IMR-90 (cell line): ENCODE results near the gene RARRES2. TPM values are rescaled to one million over a fixed set of nuclear protein-coding genes. Genes with fewer than 3 reads are reported as not detected.
A peak's percentile ranks its signal among the peaks of the same experiment; 100 is the strongest.

Experiments used
- ATAC-seq: fragments of 200-7000 bp; cut with Tn5 transposase; 2 replicates; pipeline ENCODE4 v1.9.1; 2020; ENCODE audit warnings: low read depth, mild to moderate bottlenecking, moderate library complexity
- BruUV-seq: library from RNA; stranded (reverse); fragments of 400-500 nt; replicated peaks from 2 replicates; lab custom pipeline; 2021; lab: Mats Ljungman, UMichigan
- CTCF ChIA-PET: fragments of 300-600 bp; formaldehyde crosslinking; extraction: SDS; loops from one replicate; lab custom pipeline; 2021; ENCODE audit warnings: antibody characterized with exemption; lab: Yijun Ruan, JAX
- POLR2A ChIA-PET: fragments of 300-600 bp; sonication (Branson Sonifier 250); formaldehyde crosslinking; loops from one replicate; lab custom pipeline; 2022; ENCODE audit warnings: antibody characterized with exemption; ENCODE audit not compliant: unreplicated experiment; lab: Charles Lee
- DNase-seq: peaks from one replicate; pipeline ENCODE4 v3.0.0; 2013
- H2AFZ ChIP-seq: replicated peaks from 2 replicates; pipeline ENCODE3; 2013; ENCODE audit warnings: low read length, mild to moderate bottlenecking; ENCODE audit not compliant: poor library complexity
- H2AK5ac ChIP-seq: 2 replicates; pipeline ENCODE4 v1.6.1; 2013; ENCODE audit warnings: low read depth, low read length, inconsistent platforms
- H2AK9ac ChIP-seq: replicated peaks from 2 replicates; pipeline ENCODE3; 2013; ENCODE audit warnings: mild to moderate bottlenecking, low read depth, low read length, moderate library complexity; ENCODE audit not compliant: poor library complexity
- H2BK120ac ChIP-seq: 2 replicates; pipeline ENCODE4 v1.6.1; 2013; ENCODE audit warnings: low read depth, low read length, inconsistent platforms
- H2BK15ac ChIP-seq: 3 replicates; pipeline ENCODE4 v1.6.1; 2013; ENCODE audit warnings: low read depth, low read length, inconsistent platforms
- H2BK20ac ChIP-seq: 2 replicates; pipeline ENCODE4 v1.6.1; 2013; ENCODE audit warnings: low read depth, mild to moderate bottlenecking, inconsistent platforms, low read length, moderate library complexity
- H2BK5ac ChIP-seq: 2 replicates; pipeline ENCODE4 v1.6.1; 2013; ENCODE audit warnings: mild to moderate bottlenecking, low read depth, low read length, inconsistent platforms; ENCODE audit not compliant: poor library complexity, severe bottlenecking
- H3K14ac ChIP-seq: replicated peaks from 2 replicates; pipeline ENCODE4 v1.6.1; 2013; ENCODE audit warnings: low read depth, low read length, inconsistent platforms
- H3K18ac ChIP-seq: 2 replicates; pipeline ENCODE4 v1.6.1; 2013; ENCODE audit warnings: low read depth, low read length, control low read depth
- H3K23ac ChIP-seq: 2 replicates; pipeline ENCODE4 v1.6.1; 2013; ENCODE audit warnings: low read depth, low read length, inconsistent platforms
- H3K27ac ChIP-seq: 2 replicates; pipeline ENCODE4 v1.5.1; 2013; ENCODE audit warnings: mild to moderate bottlenecking, control low read depth, low read length; ENCODE audit not compliant: insufficient read depth
- H3K27me3 ChIP-seq: 2 replicates; pipeline ENCODE4 v1.6.1; 2013; ENCODE audit warnings: low read length; ENCODE audit not compliant: control insufficient read depth, insufficient read depth
- H3K36me3 ChIP-seq: 2 replicates; pipeline ENCODE4 v1.6.1; 2013; ENCODE audit warnings: low read length, mixed read lengths; ENCODE audit not compliant: control insufficient read depth, insufficient read depth
- H3K4ac ChIP-seq: 2 replicates; pipeline ENCODE4 v1.6.1; 2013; ENCODE audit warnings: low read depth, low read length, inconsistent platforms
- H3K4me1 ChIP-seq: 2 replicates; pipeline ENCODE4 v1.6.1; 2013; ENCODE audit warnings: low read length, mixed read lengths; ENCODE audit not compliant: control insufficient read depth, insufficient read depth
- H3K4me2 ChIP-seq: 2 replicates; pipeline ENCODE4 v1.6.1; 2013; ENCODE audit warnings: low read depth, mild to moderate bottlenecking, control low read depth, low read length, moderate library complexity
- H3K4me3 ChIP-seq: 2 replicates; pipeline ENCODE4 v1.5.1; 2013; ENCODE audit warnings: low read depth, mild to moderate bottlenecking, control low read depth, low read length, moderate library complexity; ENCODE audit not compliant: insufficient read depth
- H3K56ac ChIP-seq: 2 replicates; pipeline ENCODE4 v1.6.1; 2013; ENCODE audit warnings: low read length, inconsistent platforms; ENCODE audit not compliant: insufficient read depth; ENCODE audit errors: extremely low read depth
- H3K79me1 ChIP-seq, 2 experiments: 2 replicates each; pipeline ENCODE4 v1.6.1; 2013; ENCODE audit warnings: low read length in 2 of 2, inconsistent platforms in 1 of 2, low read depth in 1 of 2
- H3K9ac ChIP-seq: 2 replicates; pipeline ENCODE4 v1.6.1; 2013; ENCODE audit warnings: low read depth, low read length, control low read depth
- H3K9me1 ChIP-seq: 2 replicates; pipeline ENCODE4 v1.6.1; 2013; ENCODE audit warnings: low read length, inconsistent platforms; ENCODE audit not compliant: insufficient read depth
- H3K9me3 ChIP-seq: 2 replicates; pipeline ENCODE4 v1.6.1; 2013; ENCODE audit warnings: low read length; ENCODE audit not compliant: control insufficient read depth, insufficient read depth
- H4K20me1 ChIP-seq: 2 replicates; pipeline ENCODE4 v1.6.1; 2013; ENCODE audit warnings: low read length, inconsistent platforms; ENCODE audit not compliant: insufficient read depth
- H4K5ac ChIP-seq: 2 replicates; pipeline ENCODE4 v1.6.1; 2013; ENCODE audit warnings: mild to moderate bottlenecking, low read depth, low read length, control low read depth
- H4K8ac ChIP-seq, 2 experiments: 2 replicates each; pipeline ENCODE4 v1.6.1; 2013; ENCODE audit warnings: low read depth in 2 of 2, low read length in 2 of 2, control low read depth in 1 of 2, inconsistent platforms in 1 of 2
- H4K91ac ChIP-seq: 2 replicates; pipeline ENCODE4 v1.6.1; 2013; ENCODE audit warnings: low read depth, low read length, inconsistent platforms; ENCODE audit not compliant: insufficient read depth
- CEBPB ChIP-seq: IDR thresholded peaks from 2 replicates; pipeline ENCODE4 v1.6.1; 2012; ENCODE audit warnings: low read depth, low read length, improper control_type of control experiment
- MAZ ChIP-seq: IDR thresholded peaks from 2 replicates; pipeline ENCODE4 v1.6.1; 2012; ENCODE audit warnings: low read depth, mild to moderate bottlenecking, low read length, improper control_type of control experiment, moderate library complexity, borderline replicate concordance
- NFE2L2 ChIP-seq: fragments of 150-350 bp; IDR thresholded peaks from 2 replicates; pipeline ENCODE4 v1.6.1; 2016; ENCODE audit warnings: low read depth, mild to moderate bottlenecking, low read length
- RAD21 ChIP-seq: IDR thresholded peaks from 2 replicates; pipeline ENCODE4 v1.6.1; 2012; ENCODE audit warnings: low read length, improper control_type of control experiment
- RCOR1 ChIP-seq: IDR thresholded peaks from 2 replicates; pipeline ENCODE4 v1.6.1; 2012; ENCODE audit warnings: mild to moderate bottlenecking, low read length, improper control_type of control experiment; ENCODE audit not compliant: insufficient replicate concordance
- RFX5 ChIP-seq: IDR thresholded peaks from 2 replicates; pipeline ENCODE4 v1.8.0; 2012; ENCODE audit warnings: low read depth, mild to moderate bottlenecking, low read length, moderate library complexity
- SMC3 ChIP-seq: fragments of 150-350 bp; IDR thresholded peaks from 2 replicates; pipeline ENCODE4 v1.6.1; 2016; ENCODE audit warnings: low read depth, mild to moderate bottlenecking, antibody characterized with exemption, low read length, moderate library complexity
- WGBS, 2 experiments: methylation state at CpG; one replicate each; pipeline versions ENCODE4 v1.1.5 to v1.1.7; 2013; ENCODE audit warnings: missing lambda C conversion rate in 2 of 2; ENCODE audit not compliant: insufficient read length in 1 of 2; ENCODE audit errors: extremely low coverage in 2 of 2; 5-methylcytosine and 5-hydroxymethylcytosine counted together
- dilution Hi-C: fragments of 300-500 bp; cut with HindIII; formaldehyde crosslinking; loops from one replicate; pipeline ENCODE4 v1.14.3; 2018; ENCODE audit warnings: low sequenced_read_pairs; ENCODE audit not compliant: unreplicated experiment
- in situ Hi-C: fragments of 300-500 bp; cut with MboI; formaldehyde crosslinking; loops from 3 replicates; pipeline ENCODE4 v1.14.3; 2019; ENCODE audit warnings: low sequenced_read_pairs, inconsistent platforms, mixed read lengths
- intact Hi-C: fragments of 100-400 bp; cut with micrococcal nuclease; formaldehyde crosslinking; loops from 2 replicates; pipeline ENCODE4 v1.10.0; 2022
- polyA plus RNA-seq, 3 experiments: library from polyadenylated mRNA; depleted of rRNA; stranded (reverse); fragments of >200 nt; gene quantifications; 2 replicates each; pipeline ENCODE4 v1.2.3, GENCODE V29; 2012; ENCODE audit warnings: low replicate concordance in 1 of 3
- total RNA-seq: library from RNA; depleted of rRNA; stranded (reverse); fragments of >200 nt; gene quantifications from 2 replicates; pipeline ENCODE4 v1.2.3, GENCODE V29; 2012
- TF ChIP-seq, protein P1 (sequence below): fragments of 150-350 bp; IDR thresholded peaks from 2 replicates; pipeline ENCODE4 v1.6.1; 2016; ENCODE audit warnings: low read depth, mild to moderate bottlenecking, low read length, moderate library complexity, borderline replicate concordance

The RARRES2 gene
- total and polyA plus RNA-seq, 2 of the 4 experiments (the other 2 are of a cell fraction), result 1.6 TPM; not detected in 1

DNA sequence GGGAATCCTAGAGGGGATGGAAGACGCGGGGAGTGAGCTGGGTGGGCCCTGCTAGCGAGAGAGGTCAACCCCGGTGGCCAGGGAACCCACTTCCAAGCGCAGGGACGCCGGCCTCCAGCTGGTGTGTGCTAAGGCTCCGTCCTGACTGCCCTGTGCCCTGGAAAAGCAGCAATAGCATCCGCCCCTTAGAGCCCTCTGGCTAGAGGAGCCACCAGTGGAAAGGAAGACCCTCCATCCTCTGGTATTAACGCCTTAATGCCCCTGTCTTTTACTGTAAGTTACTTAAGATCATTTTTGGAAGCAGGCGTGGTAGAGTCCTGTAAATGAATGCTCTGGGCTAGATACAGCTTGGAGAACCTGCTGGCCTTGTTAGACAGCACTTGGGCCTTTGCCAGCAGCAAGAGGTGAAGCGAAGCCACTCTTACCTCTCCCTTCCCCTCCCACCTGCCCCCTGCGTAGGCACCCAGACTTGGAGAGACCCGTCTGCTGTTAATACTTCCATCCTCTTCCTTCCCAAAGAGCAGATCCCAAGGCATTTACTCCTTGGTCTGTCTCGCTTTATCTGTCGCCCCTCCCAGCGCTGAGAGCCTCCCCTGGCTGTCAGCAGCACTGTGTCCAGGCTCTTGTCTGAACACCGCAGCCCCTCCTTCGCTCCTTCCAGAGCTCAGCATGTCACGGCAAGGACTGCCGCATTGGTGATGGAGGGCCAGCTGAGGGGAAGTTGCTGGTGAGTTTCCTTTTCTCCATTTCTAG, 31.8 kb upstream of the RARRES2 start:
- no peak for TF ChIP-seq CEBPB
- no peak for TF ChIP-seq RAD21
- TF ChIP-seq NFE2L2, result no peak
- no peak for TF ChIP-seq MAZ
- TF ChIP-seq SMC3, result no peak
- no peak for TF ChIP-seq RFX5
- TF ChIP-seq RCOR1, result no peak
- TF ChIP-seq, protein P1, sequence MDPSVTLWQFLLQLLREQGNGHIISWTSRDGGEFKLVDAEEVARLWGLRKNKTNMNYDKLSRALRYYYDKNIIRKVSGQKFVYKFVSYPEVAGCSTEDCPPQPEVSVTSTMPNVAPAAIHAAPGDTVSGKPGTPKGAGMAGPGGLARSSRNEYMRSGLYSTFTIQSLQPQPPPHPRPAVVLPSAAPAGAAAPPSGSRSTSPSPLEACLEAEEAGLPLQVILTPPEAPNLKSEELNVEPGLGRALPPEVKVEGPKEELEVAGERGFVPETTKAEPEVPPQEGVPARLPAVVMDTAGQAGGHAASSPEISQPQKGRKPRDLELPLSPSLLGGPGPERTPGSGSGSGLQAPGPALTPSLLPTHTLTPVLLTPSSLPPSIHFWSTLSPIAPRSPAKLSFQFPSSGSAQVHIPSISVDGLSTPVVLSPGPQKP, result no peak
- TSS peak; percentile 43 for BruUV-seq
- Histone ChIP-seq H3K9ac (no peak overlapping the region), H3K4me2 (no peak overlapping the region), H2BK5ac (no peak overlapping the region), H3K4me1 (peaks cover 20% of the 10 kb centered on the region), H3K79me1 (peaks cover 21 to 48% of the 10 kb centered on the region in 2 experiments; a peak in 3 of 4 replicates), H3K4ac (no peak overlapping the region), H2BK120ac (no peak overlapping the region), H4K5ac (no peak overlapping the region), H4K91ac (no peak overlapping the region), H2BK15ac (no peak overlapping the region), H3K56ac (no peak overlapping the region), H2AK9ac (peak overlapping the region; percentile 67), H2AK5ac (no peak overlapping the region), H2BK20ac (no peak overlapping the region), H3K9me3 (no peaks in the 10 kb centered on the region), H3K27me3 (no peaks in the 10 kb centered on the region), H2AFZ (no peak overlapping the region), H3K14ac (no peak overlapping the region), H3K23ac (no peak overlapping the region), H3K4me3 (no peak overlapping the region), H3K27ac (no peak overlapping the region), H3K9me1 (peaks cover 2% of the 10 kb centered on the region; the same call in 1 of the 2 replicates), H3K36me3 (peaks cover 38% of the 10 kb centered on the region), H4K20me1 (peaks cover 9% of the 10 kb centered on the region), H4K8ac (no peak overlapping the region), H3K18ac (no peak overlapping the region)
- in situ Hi-C loops (no loop called here), intact Hi-C loops (no loop called here), dilution Hi-C loops (no loop called here)
- DNase-seq, result no peak
- CTCF ChIA-PET, result no interaction called here
- WGBS, 2 experiments, result 91% methylated on average over 6 of the region's 21 CpGs; no CpG with 5 or more reads in 1 of the 2 experiments
- ATAC-seq, result no peak
- POLR2A ChIA-PET, result no interaction called here
